GM21723 (cell line): Measurements from ENCODE around the gene C12orf60.

ENCODE experiments used
- ATAC-seq: cut with Tn5 transposase; IDR thresholded peaks from one replicate; pipeline ENCODE4 v1.9.1; 2021; ENCODE audit warnings: mild to moderate bottlenecking, moderate library complexity; ENCODE audit not compliant: unreplicated experiment

C12orf60 gene

GRCh38 chr12:14871247-14871646, 67.8 kb downstream of the C12orf60 start:
- ATAC-seq, result no peak

GRCh38 chr12:14871886-14872285, 68.4 kb downstream of the C12orf60 start:
- ATAC-seq, result no peak

DNA sequence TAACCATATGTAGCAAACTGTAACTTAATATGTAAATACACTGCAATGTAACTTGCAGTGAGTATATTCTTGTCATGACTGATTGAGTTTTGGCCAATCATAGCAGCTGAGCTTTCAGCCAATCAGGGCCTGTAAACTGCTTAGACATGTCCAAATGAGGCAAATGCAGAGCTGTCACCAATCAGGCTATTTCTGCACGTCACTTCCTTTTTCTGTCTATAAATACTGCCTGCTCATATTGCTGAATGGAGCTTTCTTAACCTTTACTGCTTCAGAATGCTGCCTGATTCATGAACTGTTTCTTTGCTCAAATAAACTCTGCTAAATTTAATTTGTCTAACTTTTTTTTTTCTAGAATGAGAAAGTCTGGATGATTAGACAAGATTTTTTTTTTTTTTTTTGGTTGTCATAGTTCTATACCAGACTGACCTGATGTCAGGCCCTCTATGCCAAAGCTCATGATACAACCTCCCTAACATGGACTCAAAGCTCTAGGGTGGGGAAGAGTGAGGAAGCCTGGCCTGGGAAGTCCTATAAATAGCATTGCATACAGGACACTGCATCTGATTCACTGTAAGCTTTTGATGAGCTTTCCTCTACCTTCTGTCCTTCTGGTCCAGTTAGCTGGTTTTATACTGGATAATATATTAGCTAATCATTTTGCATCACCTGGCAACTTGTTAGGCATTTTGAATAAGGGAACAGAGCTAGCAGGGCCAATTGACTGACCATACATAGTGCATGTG, 70.1 kb downstream of the C12orf60 start:
- no peak for ATAC-seq
